ENCODE data around the gene PTPRA.
"Not testable (repeated sequence)": the region's sequence is repeated elsewhere in the genome, so short reads cannot be mapped to it uniquely, and the experiment has no call there.

The PTPRA gene

DNA sequence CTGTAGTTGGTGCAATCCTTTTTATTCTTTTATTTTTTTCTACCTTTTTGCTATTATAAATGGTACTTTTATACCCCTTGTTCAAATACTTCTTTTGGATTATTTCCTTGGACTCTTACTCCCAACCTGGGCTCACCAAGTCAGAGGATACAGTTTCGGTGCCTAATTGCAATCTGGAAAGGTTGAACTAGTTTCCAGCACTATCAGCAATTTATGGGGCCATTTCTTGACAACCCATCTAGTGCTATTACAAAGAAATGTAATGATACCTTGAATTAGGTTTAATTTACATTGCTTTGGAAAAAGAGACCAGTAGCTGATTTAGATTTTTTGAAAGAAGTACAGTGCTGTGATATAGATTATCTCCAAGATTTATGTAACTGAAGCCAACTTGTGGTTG is 5.2 kb downstream of the PTPRA start:
- in situ Hi-C loops (cut with HindIII; ENCODE audit: low pct_ligation_motif_present, low pct_unique_long_range_greater_than_20kb, low sequenced_read_pairs), result no loop called here

DNA sequence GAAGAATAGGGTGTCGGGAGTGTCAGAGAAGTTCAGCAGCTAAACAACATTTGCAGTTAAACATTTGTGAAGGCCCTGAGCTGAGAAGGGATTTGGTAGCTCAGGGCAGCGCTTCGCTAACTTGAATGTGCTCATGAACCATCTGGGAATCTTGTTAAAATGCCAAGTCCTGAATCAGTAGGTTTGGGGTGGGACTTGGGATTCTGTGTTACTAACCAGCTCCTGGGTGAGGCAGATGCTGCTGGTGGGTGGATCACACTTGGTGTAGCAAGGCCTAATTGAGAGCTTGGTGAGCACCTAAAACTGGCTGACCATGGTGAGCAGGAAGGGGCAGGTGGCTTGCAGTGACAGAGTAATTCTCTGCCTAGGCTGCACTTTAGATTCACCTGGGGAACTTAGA is 5.9 kb downstream of the PTPRA start:
- DNase-seq, result peak; percentile 80
- in situ Hi-C loops (cut with HindIII; ENCODE audit: low pct_ligation_motif_present, low pct_unique_long_range_greater_than_20kb, low sequenced_read_pairs), result no loop called here

More for the DNA sequence above, 5.2 kb downstream of the PTPRA start:
- DNase-seq, result no peak

DNA sequence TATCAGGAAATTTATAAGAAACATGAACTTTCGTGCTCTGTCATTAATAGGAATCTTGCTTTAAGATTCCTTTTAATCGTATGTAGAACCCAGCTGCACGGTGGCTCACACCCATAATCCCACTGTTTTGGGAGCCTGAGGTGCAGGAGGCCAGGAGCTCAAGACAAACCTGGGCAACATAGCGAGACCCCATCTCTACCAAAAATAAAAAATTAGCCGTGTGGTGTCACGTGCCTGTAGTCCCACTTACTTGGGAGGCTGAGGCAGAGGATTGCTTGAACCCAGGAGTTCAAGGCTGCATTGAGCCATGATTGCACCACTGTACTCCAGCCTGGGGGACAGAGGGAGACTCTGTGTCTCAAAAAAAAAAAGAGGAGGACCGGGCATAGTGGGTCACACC is 7.4 kb downstream of the PTPRA start:
- no peak for DNase-seq
- in situ Hi-C loops (cut with HindIII; ENCODE audit: low pct_ligation_motif_present, low pct_unique_long_range_greater_than_20kb, low sequenced_read_pairs), result no loop called here

DNA sequence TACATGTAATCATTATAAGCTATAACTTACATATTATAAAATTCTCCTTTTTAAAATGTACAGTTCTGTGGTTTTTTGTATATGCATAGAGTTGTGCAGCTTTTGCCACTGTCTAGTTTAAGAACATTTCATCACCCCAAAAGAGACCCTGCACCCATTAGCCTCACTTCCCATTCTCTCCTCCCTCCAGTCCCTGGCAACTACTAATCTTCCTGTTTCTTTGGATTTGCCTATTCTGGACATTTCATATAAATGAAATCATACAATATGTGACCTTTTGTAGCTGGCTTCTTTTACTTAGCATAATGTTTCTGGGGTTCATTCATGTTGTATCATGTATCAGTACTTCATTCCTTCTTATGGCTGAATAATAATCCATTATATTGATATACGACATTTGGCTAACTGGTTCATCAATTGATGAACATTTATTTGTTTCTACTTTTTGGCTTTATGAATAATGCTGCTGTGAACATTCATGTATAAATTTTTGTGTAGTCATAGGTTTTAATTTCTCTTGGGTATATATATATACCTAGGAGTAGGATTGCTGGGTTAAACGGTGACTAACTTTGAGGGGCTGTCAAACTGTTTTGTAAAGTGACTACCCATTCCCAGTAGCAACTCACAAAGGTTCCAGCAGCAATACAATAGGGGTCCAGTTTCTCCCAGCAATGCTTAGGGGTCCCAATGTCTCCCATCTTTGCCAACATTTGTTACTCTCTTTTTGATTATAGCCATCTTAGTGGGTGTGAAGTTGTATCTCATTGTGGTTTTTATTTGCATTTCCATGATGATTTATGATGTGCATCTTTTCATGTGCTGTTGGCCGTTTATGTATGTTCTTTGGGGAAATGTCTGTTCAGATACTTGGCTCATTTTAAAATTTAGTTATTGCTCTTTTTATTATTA is 10.7 kb downstream of the PTPRA start:
- no peak for DNase-seq
- in situ Hi-C loops (cut with HindIII; ENCODE audit: low pct_ligation_motif_present, low pct_unique_long_range_greater_than_20kb, low sequenced_read_pairs), result no loop called here

DNA sequence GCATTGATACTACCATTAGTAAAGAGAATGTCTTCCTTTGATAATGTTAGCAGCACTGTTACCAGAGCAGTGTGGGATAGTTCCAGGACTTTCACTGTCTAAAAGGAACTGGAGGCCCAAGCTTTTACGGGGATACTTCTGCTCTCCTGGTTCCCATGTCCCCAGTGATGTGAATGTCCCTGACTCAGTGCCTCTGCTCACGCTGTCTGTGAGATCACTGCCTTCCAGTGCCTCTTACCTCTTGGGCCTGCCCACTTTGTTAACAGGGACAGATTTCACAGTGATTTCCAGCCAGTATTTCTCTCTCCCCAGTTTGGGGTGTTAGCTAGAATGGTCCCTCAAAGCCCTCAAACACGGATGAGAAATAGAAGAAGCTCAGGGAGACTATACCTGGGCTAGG is 14.4 kb downstream of the PTPRA start:
- in situ Hi-C loops (cut with HindIII; ENCODE audit: low pct_ligation_motif_present, low pct_unique_long_range_greater_than_20kb, low sequenced_read_pairs), result no loop called here
- DNase-seq, result no peak

DNA sequence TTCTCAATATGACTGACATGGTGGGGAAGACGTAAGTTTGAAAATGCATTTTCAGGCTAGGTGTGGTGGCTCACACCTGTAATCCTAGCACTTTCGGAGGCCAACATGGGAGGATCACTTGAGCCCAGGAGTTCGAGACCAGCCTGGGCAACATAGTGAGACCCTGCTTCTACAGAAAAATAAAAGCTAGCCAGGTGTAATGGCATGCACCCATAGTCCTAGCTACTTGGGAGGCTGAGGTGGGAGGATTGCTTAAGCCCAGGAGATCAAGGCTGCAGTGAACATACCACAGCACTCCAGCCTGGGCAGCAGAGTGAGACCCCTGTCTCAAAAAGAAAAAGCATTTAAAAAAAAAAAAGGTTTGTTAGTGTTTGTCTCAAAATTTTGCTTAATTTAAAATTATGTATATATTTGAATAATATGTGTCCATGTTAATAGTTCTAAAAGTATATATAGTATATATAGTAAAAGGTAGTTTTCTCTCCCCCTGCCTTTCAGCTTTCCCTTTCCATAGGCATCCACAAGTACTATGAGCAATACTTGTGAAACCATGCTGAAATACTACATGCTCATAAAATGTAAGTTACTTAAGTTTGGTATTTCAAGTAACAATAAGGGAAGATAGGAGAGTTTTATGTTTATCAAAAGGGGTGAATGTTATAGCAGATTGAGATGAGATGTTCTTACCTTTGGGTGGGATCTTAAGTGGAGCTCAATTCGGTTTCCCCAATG is 15.1 kb downstream of the PTPRA start:
- in situ Hi-C loops (cut with HindIII; ENCODE audit: low pct_ligation_motif_present, low pct_unique_long_range_greater_than_20kb, low sequenced_read_pairs), result no loop called here
- DNase-seq, result no peak

DNA sequence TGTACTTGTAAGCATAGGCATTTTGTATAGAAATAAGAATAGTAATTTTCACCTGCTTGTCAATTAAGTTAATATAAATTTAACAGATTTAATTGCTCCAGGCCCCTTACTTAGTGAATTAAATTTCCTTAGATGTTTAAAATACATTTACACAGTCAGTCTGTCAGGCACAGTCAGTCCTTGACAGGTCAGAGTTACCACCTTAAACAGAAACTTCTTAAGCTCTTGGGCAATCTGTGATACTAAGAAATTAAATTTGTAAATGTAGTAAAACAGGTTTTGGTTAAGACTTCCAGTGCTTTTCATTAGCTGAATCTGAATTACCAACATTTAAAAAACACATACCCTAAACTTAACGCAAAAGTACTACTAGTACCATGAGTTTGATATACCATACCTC is 15.9 kb downstream of the PTPRA start:
- in situ Hi-C loops (cut with HindIII; ENCODE audit: low pct_ligation_motif_present, low pct_unique_long_range_greater_than_20kb, low sequenced_read_pairs), result no loop called here
- DNase-seq, result no peak

DNA sequence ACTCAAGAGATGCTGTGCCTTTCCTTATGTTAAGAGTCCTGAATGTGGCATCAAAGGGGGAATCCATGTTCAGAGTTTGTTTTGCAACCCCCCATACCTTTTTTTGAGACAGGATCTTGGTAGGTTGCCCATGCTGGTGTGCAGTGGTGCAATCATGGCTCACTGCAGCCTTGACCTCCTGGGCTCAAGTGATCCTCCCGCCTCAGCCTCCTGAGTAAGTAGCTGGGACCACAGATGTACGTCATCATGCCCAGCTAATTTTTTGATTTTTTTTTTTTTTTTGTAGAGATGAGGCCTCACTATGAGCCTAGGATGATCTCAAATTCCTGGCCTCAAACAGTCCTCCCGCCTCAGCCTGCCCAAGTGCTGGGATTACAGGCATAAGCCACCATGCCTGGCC is 16.5 kb downstream of the PTPRA start:
- DNase-seq, result no peak
- in situ Hi-C loops (cut with HindIII; ENCODE audit: low pct_ligation_motif_present, low pct_unique_long_range_greater_than_20kb, low sequenced_read_pairs), result no loop called here

DNA sequence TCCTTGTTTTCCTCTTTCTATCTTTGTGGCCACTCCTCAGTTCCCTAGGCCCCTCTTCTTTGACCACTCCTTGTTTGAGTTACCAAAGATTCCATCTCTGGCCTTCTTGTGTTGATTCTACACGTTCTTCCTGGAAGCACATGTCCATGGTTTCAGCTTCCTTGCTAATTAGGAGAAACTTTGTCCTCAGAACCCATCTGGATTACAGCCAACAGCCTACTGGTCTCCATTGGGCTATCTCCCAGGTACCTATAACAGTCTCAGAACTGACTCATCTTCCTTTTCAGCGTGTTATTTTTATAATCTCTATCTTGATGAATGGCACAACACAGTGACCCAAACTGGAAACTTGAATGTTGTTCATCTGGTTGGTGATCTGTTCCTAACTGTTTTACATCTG is 17.5 kb downstream of the PTPRA start:
- in situ Hi-C loops (cut with HindIII; ENCODE audit: low pct_ligation_motif_present, low pct_unique_long_range_greater_than_20kb, low sequenced_read_pairs), result no loop called here
- DNase-seq, result no peak

DNA sequence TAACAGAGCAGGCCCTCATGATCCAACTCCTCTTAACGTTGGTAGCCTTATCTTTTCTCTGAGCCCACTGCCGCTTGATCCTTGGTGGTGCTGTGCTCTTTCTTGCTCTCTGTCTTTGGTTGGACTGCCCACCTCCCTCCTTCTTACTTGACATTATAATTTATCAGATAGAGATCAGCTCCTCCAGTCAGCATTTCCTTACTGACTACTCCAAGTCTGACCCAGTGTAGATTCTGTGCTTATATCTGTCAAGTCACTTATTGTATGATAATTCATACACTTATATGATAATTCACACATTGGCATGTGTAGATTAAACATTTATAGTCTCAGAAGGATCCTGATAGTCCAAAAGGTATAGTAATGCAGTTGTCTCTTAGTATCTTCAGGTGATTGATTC is 18.1 kb downstream of the PTPRA start:
- in situ Hi-C loops (cut with HindIII; ENCODE audit: low pct_ligation_motif_present, low pct_unique_long_range_greater_than_20kb, low sequenced_read_pairs), result no loop called here
- no peak for DNase-seq

DNA sequence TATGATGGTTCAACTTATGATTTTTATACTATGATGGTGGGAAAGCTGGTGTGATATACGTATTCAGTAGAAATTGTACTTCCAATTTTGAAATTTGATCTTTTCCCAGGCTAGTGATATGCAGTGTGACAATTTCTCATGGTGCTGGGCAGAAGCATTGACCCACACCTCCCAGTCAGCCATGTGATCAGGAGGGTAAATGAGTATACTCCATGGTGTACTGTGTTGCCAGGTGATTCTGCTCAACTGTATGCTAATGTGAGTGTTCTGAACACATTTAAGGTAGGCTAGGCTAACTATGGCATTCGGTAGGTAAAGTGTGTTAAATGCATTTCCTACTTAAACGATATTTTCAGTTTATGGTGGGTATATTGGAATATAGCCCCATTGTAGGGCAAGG is 19.1 kb downstream of the PTPRA start:
- in situ Hi-C loops (cut with HindIII; ENCODE audit: low pct_ligation_motif_present, low pct_unique_long_range_greater_than_20kb, low sequenced_read_pairs), result no loop called here
- no peak for DNase-seq

DNA sequence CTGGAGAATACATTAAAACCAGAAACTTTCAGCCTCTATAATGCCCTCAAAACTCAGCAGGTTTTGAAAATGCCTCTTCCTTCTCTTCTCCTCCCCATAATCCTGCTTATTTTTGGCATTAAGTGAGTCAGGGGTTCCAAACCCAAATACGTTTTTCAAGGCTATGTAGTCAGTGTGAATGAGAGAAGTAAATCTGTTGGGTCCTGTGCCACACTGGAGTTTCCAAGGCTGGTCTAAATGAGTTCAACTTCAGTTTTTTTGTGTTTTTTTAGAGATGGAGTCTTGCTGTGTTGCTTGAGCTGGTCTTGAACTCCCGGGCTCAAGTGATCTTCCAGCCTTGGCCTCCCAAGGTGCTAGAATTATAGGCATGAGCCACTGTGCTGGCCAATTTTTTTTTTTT is 20.9 kb downstream of the PTPRA start:
- in situ Hi-C loops (cut with HindIII; ENCODE audit: low pct_ligation_motif_present, low pct_unique_long_range_greater_than_20kb, low sequenced_read_pairs), result no loop called here
- no peak for DNase-seq

DNA sequence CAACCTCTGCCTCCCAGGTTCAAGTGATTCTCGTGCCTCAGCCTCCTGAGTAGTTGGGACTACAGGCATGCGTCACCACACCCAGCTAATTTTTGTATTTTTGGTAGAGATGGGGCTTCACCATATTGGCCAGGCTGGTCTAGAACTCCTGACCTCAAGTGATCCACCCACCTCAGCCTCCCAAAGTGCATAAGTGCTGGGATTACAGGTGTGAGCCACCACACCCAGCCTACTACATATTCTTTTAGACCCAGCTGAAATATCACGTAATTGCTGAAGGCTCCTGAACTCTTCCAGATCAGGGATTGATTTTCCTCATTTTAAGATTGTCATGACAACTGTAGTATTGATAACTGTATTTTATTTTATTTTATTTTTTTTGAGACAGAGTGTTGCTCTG is 21.9 kb downstream of the PTPRA start:
- in situ Hi-C loops (cut with HindIII; ENCODE audit: low pct_ligation_motif_present, low pct_unique_long_range_greater_than_20kb, low sequenced_read_pairs), result not testable (repeated sequence)

DNA sequence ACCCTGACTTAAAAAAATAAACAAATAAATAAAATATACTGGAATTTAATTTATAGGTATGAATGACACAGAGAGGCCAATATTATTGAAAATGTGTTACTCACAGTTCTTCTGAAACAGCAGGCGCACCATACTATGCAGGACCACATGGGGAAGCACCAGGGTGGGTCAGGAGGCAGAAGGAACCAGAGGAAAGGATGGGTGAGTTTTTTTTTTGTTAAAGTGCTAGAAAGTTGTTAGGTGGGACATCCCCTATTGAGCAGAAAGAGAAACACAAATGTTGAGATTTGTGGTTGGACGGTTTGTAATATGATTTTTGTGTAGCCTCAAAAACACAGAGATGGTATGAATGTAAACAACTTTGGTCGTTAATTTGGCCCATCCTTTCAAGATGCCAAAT is 26.0 kb downstream of the PTPRA start:
- in situ Hi-C loops (cut with HindIII; ENCODE audit: low pct_ligation_motif_present, low pct_unique_long_range_greater_than_20kb, low sequenced_read_pairs), result no loop called here
- no peak for DNase-seq

More for the DNA sequence above, 21.9 kb downstream of the PTPRA start:
- not testable (repeated sequence) for DNase-seq

DNA sequence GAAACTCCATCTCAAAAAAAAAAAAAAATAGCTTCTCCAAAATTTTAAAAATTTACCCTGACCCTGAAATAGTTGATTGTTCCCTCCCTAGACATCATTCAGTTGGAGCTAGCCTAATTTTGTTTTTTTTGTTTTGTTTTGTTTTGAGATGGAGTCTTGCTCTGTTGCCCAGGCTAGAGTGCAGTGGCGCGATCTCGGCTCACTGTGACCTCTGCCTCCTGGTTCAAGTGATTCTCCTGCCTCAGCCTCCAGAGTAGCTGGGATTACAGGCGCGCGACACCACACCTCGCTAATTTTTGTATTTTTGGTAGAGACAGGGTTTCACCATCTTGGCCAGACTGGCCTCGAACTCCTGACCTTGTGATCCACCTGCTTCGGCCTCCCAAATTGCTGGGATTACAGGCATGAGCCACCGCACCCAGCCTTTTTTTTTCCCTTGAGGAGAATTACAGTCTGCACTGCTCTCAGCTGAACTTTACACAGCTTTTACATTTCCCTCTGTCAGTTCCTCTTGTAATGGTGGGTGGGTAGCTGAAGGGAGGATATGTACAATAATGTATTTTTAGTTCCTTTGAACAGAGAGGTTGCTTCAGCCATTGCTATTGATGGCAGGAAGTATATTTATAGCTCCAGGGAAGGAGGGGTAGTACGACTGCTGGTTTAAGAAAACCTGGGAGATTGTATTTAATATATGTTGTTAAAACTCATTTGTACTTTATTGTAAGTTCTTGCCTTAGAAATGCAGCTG is 27.7 kb downstream of the PTPRA start:
- DNase-seq, result no peak
- in situ Hi-C loops (cut with HindIII; ENCODE audit: low pct_ligation_motif_present, low pct_unique_long_range_greater_than_20kb, low sequenced_read_pairs), result no loop called here

DNA sequence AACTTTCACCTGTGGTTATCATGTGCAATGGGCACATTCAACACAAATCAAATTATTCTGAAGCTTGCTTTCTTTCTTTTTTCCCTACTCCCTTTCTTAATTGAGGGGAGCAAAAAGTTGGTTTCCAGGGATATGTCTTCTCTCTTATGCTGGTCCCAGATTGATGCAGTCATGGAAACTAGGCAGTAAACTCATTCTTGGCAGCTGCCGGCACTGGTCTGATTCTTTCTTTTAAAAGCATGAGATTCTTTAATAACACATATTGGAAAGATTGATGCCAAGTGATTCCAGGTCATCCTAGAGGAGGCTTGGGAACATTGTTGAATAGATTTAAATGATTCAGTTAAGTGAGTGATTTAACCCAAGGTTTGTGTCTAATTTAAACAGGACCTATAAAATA is 29.0 kb downstream of the PTPRA start:
- in situ Hi-C loops (cut with HindIII; ENCODE audit: low pct_ligation_motif_present, low pct_unique_long_range_greater_than_20kb, low sequenced_read_pairs), result no loop called here
- no peak for DNase-seq

DNA sequence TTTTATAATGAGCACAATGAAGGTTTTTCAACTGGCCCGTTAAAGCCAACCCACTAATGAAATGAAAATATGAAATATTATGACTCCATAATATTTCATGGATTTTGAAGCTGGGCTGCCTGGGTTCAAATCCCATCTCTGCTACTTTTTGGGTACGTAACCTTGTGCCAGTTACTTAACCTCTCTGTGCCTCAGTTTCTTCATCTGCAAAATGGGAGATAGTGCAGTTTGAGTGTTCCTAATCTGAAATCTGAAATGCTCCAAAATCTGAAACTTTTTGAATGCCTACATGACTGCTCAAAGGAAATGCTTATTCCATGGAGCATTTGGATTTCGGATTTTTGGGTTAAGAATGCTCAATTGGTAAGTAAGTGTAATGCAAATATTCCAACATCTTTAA is 29.5 kb downstream of the PTPRA start:
- in situ Hi-C loops (cut with HindIII; ENCODE audit: low pct_ligation_motif_present, low pct_unique_long_range_greater_than_20kb, low sequenced_read_pairs), result no loop called here

DNA sequence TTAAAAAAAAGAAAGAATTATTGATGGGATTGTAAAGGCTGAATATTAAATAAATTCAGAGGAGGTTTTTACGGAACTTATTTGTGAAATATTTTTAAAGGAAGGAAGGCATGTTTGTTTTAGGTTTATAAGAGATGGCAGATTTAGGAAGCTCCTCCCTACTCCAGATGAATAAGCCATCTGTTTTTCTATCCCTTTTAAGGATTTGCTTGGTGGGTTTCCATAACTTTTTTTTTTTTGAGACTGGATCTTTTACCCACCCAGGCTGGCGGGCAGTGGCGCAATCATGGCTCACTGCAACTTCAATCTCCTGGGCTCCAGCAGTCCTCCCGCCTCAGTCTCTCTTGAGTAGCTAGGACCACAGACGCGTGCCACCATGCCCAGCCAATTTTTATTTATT is 30.4 kb downstream of the PTPRA start:
- no peak for DNase-seq
- in situ Hi-C loops (cut with HindIII; ENCODE audit: low pct_ligation_motif_present, low pct_unique_long_range_greater_than_20kb, low sequenced_read_pairs), result no loop called here

More for the DNA sequence above, 29.5 kb downstream of the PTPRA start:
- DNase-seq, result no peak

DNA sequence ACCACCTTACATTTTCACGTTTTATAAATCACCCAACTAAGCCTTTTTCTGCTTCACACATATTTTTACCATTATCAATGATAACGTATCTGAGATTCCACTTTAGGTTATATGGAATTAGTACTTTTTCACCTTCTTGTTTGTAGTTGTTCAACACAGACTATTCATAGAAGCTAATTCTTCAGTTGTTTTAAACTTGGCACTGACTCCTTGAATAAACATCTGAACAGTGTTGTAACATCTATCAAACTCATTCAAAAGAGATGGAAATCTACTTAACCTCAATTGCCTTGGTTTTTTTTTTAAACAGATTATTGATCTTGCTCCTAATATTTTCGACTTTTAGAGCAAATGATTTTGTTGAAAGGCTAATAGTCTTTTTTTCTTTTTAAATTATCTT is 34.2 kb downstream of the PTPRA start:
- in situ Hi-C loops (cut with HindIII; ENCODE audit: low pct_ligation_motif_present, low pct_unique_long_range_greater_than_20kb, low sequenced_read_pairs), result no loop called here
- no peak for DNase-seq
